ACC112 (cell line): ENCODE data around the gene ST6GALNAC3.
A peak's percentile ranks its signal among the peaks of the same experiment; 100 is the strongest.

Source experiments
- H2AFZ ChIP-seq: fragments of 200-600 bp; sonication (generic); one replicate; pipeline ENCODE4 v1.6.0; 2017; ENCODE audit warnings: antibody characterized with exemption, low read length; ENCODE audit not compliant: unreplicated experiment
- H3K27ac ChIP-seq: fragments of 200-600 bp; sonication (generic); 2 replicates; pipeline ENCODE4 v1.5.1; 2014; ENCODE audit warnings: low read depth, mild to moderate bottlenecking, antibody characterized with exemption, low read length, moderate library complexity
- H3K27me3 ChIP-seq: fragments of 200-600 bp; sonication (generic); 2 replicates; pipeline ENCODE4 v1.6.1; 2014; ENCODE audit warnings: mild to moderate bottlenecking, antibody characterized with exemption, low read length, moderate library complexity, mixed read lengths; ENCODE audit not compliant: insufficient read depth
- H3K36me3 ChIP-seq: fragments of 200-600 bp; sonication (generic); 2 replicates; pipeline ENCODE4 v1.6.1; 2016; ENCODE audit warnings: mild to moderate bottlenecking, antibody characterized with exemption, low read length, moderate library complexity, mixed read lengths; ENCODE audit not compliant: insufficient read depth
- H3K4me1 ChIP-seq: fragments of 200-600 bp; sonication (generic); one replicate; pipeline ENCODE4 v1.6.1; 2016; ENCODE audit warnings: low read length, mixed read lengths; ENCODE audit not compliant: insufficient read depth, unreplicated experiment, control insufficient read depth
- H3K4me3 ChIP-seq: fragments of 200-600 bp; sonication (generic); 2 replicates; pipeline ENCODE4 v1.5.1; 2014; ENCODE audit warnings: mild to moderate bottlenecking, low read depth, low read length
- H3K79me2 ChIP-seq: fragments of 200-600 bp; sonication (generic); one replicate; pipeline ENCODE4 v1.6.0; 2016; ENCODE audit warnings: low read length; ENCODE audit not compliant: control insufficient read depth, unreplicated experiment, insufficient read depth

The ST6GALNAC3 gene

GRCh38 chr1:76402128-76402527 is 327.6 kb downstream of the ST6GALNAC3 start:
- Histone ChIP-seq H3K4me3 (no peak overlapping the region), H3K27me3 (no peaks in the 10 kb centered on the region), H3K27ac (no peak overlapping the region), H3K36me3 (no peaks in the 10 kb centered on the region), H3K4me1 (no peaks in the 10 kb centered on the region), H2AFZ (no peak overlapping the region), H3K79me2 (no peaks in the 10 kb centered on the region)

- H3K36me3 ChIP-seq = no peaks in the 10 kb centered on the region
- H3K4me3 ChIP-seq = no peak overlapping the region
- no peak overlapping the region for H2AFZ ChIP-seq
- H3K4me1 ChIP-seq = no peaks in the 10 kb centered on the region
- no peaks in the 10 kb centered on the region for H3K27me3 ChIP-seq
- H3K27ac ChIP-seq = no peak overlapping the region
- H3K79me2 ChIP-seq = no peaks in the 10 kb centered on the region
Observed at GRCh38 chr1:76408303-76408702, 333.8 kb downstream of the ST6GALNAC3 start.

- Histone ChIP-seq H2AFZ (no peak overlapping the region), H3K27ac (no peak overlapping the region)
Observed at GRCh38 chr1:76410499-76410898, 336.0 kb downstream of the ST6GALNAC3 start.

DNA sequence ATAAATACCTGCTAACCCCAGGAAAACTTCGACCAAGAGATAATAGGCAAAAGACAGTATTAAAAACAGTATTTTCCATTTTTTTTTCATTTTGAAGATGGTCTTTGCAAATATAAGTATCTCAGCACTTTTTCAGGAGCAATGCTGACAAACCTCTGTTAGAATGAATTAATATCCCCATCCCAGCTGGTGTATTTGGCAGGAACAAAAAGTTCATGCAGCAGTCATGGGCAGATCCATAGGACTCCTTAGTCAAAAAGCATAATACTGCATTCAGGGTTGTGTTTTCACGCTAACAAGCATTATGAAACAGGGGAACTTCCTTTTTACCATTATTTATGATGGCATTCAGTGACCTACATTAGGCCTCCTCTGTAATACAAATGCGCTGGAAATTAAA is 344.0 kb downstream of the ST6GALNAC3 start:
- Histone ChIP-seq H3K27ac (no peak overlapping the region), H2AFZ (no peak overlapping the region)

More at GRCh38 chr1:76410499-76410898, 336.0 kb downstream of the ST6GALNAC3 start:
- H3K79me2 ChIP-seq = no peaks in the 10 kb centered on the region
- no peak overlapping the region for H3K4me3 ChIP-seq
- H3K4me1 ChIP-seq = no peaks in the 10 kb centered on the region
- H3K36me3 ChIP-seq = no peaks in the 10 kb centered on the region
- H3K27me3 ChIP-seq = no peaks in the 10 kb centered on the region

DNA sequence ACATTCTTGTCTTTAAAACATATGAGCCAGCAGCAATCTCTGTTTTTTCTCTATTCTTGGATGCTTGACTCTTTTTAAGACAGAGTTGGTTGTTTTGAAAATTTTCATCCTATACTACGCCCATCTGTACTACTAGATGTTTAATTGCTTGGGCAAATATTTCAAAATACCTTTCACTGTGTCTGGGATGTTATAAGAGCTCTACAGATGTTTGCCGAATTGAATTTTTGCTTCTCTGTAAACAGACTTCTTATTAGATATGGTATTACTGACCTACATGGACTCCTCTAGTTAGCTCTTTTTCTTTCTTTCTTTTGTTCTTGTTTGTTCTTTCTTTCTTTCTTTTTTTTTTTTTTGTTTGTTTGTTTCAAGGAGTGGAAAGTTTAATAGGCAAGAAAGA is 345.1 kb downstream of the ST6GALNAC3 start:
- Histone ChIP-seq H3K4me1 (no peaks in the 10 kb centered on the region), H3K27ac (no peak overlapping the region), H3K27me3 (no peaks in the 10 kb centered on the region), H3K4me3 (no peak overlapping the region), H3K36me3 (no peaks in the 10 kb centered on the region), H2AFZ (no peak overlapping the region), H3K79me2 (no peaks in the 10 kb centered on the region)

More for the DNA sequence above, 344.0 kb downstream of the ST6GALNAC3 start:
- no peaks in the 10 kb centered on the region for H3K79me2 ChIP-seq
- no peak overlapping the region for H3K4me3 ChIP-seq
- no peaks in the 10 kb centered on the region for H3K4me1 ChIP-seq
- H3K27me3 ChIP-seq = no peaks in the 10 kb centered on the region
- no peaks in the 10 kb centered on the region for H3K36me3 ChIP-seq

- H3K4me3 ChIP-seq = peak overlapping the region; percentile 72
- no peaks in the 10 kb centered on the region for H3K27me3 ChIP-seq
- H3K79me2 ChIP-seq = no peaks in the 10 kb centered on the region
- peak overlapping the region; percentile 31; the same call in 1 of the 2 replicates for H3K27ac ChIP-seq
- peaks cover 12% of the 10 kb centered on the region for H3K4me1 ChIP-seq
- peak overlapping the region; percentile 55 for H2AFZ ChIP-seq
- H3K36me3 ChIP-seq = no peaks in the 10 kb centered on the region
Observed at GRCh38 chr1:76425201-76426145, 350.9 kb downstream of the ST6GALNAC3 start.

DNA sequence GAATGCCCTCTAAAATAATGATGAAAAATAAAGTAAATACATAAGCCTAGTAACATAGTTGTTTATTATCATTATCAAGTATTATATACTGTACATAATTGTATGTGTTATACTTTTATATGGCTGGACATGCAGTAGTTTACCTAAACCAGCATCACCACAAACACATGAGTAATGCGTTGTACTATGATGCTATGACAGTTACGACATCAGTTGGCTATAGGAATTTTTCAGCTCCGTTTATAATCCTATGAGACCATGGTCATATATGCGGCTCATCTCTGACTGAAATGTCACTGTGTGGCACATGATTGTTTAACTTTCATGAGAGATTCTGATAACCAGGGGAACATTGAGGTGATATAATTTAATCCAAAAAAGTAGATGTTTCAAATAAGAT is 352.1 kb downstream of the ST6GALNAC3 start:
- Histone ChIP-seq H3K27me3 (no peaks in the 10 kb centered on the region), H3K27ac (no peak overlapping the region), H3K4me1 (peaks cover 12% of the 10 kb centered on the region), H3K79me2 (no peaks in the 10 kb centered on the region), H3K36me3 (no peaks in the 10 kb centered on the region), H3K4me3 (no peak overlapping the region), H2AFZ (no peak overlapping the region)

- no peak overlapping the region for H3K4me3 ChIP-seq
- H3K27ac ChIP-seq = no peak overlapping the region
- H3K4me1 ChIP-seq = peaks cover 12% of the 10 kb centered on the region
- no peaks in the 10 kb centered on the region for H3K36me3 ChIP-seq
- no peak overlapping the region for H2AFZ ChIP-seq
- H3K79me2 ChIP-seq = no peaks in the 10 kb centered on the region
- H3K27me3 ChIP-seq = no peaks in the 10 kb centered on the region
Observed at GRCh38 chr1:76428028-76428427, 353.5 kb downstream of the ST6GALNAC3 start.

DNA sequence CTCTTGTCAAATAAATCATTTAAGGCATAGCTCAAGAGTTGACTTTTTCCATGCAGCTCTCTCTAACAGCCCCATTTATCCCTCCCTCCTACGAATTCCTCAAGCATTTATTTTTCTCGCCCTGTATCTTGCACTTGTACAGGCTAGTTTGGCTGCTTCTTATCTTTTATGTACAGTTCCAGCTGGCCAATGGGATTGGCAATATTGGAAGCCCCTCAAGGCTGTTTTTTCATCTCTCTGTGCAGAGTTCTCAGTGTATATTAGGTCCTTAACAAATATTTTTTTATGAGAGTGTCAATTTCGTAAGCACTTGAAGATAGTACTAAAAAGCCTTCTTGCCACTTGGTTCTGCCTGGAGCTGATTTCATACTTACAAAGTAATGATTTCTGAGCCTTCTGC is 356.0 kb downstream of the ST6GALNAC3 start:
- Histone ChIP-seq H2AFZ (no peak overlapping the region), H3K36me3 (no peaks in the 10 kb centered on the region), H3K4me1 (peaks cover 13% of the 10 kb centered on the region), H3K27ac (no peak overlapping the region), H3K4me3 (no peak overlapping the region), H3K79me2 (no peaks in the 10 kb centered on the region), H3K27me3 (no peaks in the 10 kb centered on the region)

DNA sequence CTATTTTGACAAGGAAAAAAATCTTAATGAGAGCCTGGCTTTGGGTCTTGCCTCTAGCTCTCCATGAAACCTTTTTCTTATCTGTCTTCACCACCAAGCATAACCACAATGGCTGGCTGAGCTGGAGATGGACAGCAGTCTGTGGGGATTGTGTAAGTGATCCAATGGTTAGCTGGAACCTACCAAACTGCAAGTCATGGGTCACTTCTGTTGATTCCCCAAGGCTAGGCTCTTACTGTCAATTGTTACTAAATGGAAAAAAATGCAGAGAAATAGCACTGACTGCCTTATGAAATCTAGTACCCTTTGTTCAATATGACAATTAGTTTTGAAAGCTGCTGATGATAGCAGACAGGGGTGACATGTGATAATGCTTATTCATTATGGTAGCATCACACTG is 359.0 kb downstream of the ST6GALNAC3 start:
- Histone ChIP-seq H3K27ac (no peak overlapping the region), H3K36me3 (no peaks in the 10 kb centered on the region), H3K4me3 (no peak overlapping the region), H3K79me2 (no peaks in the 10 kb centered on the region), H3K4me1 (peaks cover 8% of the 10 kb centered on the region), H2AFZ (no peak overlapping the region), H3K27me3 (no peaks in the 10 kb centered on the region)

GRCh38 chr1:76443217-76443616 is 368.7 kb downstream of the ST6GALNAC3 start:
- Histone ChIP-seq H3K4me1 (no peaks in the 10 kb centered on the region), H3K27ac (no peak overlapping the region), H3K79me2 (no peaks in the 10 kb centered on the region), H3K27me3 (no peaks in the 10 kb centered on the region), H2AFZ (no peak overlapping the region), H3K36me3 (no peaks in the 10 kb centered on the region), H3K4me3 (no peak overlapping the region)
